PFSK-1 (cell line): Measurements from ENCODE around the gene SEMA4D.

Experiments used
- FOXP2 ChIP-seq: optimal IDR thresholded peaks from 2 replicates; pipeline ENCODE3; 2011; ENCODE audit warnings: borderline replicate concordance, control low read depth, inconsistent platforms; ENCODE audit not compliant: insufficient read depth; ENCODE audit errors: extremely low read length, extremely low read depth
- POLR2AphosphoS5 ChIP-seq: IDR thresholded peaks from 2 replicates; pipeline ENCODE4 v1.6.1; 2012; ENCODE audit warnings: low read depth, mild to moderate bottlenecking, control low read depth, low read length, moderate library complexity
- REST ChIP-seq, 2 experiments: IDR thresholded peaks; 2 replicates each; pipeline versions ENCODE4 v1.6.1 to v1.8.0; 2011 to 2012; ENCODE audit warnings: low read depth in 2 of 2, low read length in 2 of 2, control low read depth in 1 of 2, inconsistent platforms in 1 of 2, mild to moderate bottlenecking in 1 of 2, moderate library complexity in 1 of 2; ENCODE audit not compliant: insufficient read depth in 1 of 2
- SIN3A ChIP-seq: IDR thresholded peaks from 2 replicates; pipeline ENCODE4 v1.6.1; 2012; ENCODE audit warnings: mild to moderate bottlenecking, low read length, moderate library complexity, borderline replicate concordance; ENCODE audit not compliant: insufficient read depth
- TAF1 ChIP-seq: IDR thresholded peaks from 2 replicates; pipeline ENCODE4 v1.6.1; 2012; ENCODE audit warnings: low read length, control low read depth, borderline replicate concordance; ENCODE audit not compliant: insufficient read depth

Gene SEMA4D

GRCh38 chr9:89457376-89457855 lies 40.5 kb downstream of the SEMA4D start:
- TF ChIP-seq TAF1: no peak
- TF ChIP-seq FOXP2: no peak
- TF ChIP-seq POLR2AphosphoS5: no peak
- no peak for TF ChIP-seq SIN3A
- TF ChIP-seq REST (IDR thresholded peaks at IDR 0.05; ENCODE audit: insufficient read depth in 1 of 2, low read depth in 2 of 2, low read length in 2 of 2): no peak

- TF ChIP-seq FOXP2: no peak
These were observed 42.5 kb downstream of the SEMA4D start for GRCh38 chr9:89455356-89455824.

GRCh38 chr9:89454498-89455355 lies 43.2 kb downstream of the SEMA4D start:
- TF ChIP-seq FOXP2 (no peak), REST (IDR thresholded peaks at IDR 0.05; ENCODE audit: insufficient read depth in 1 of 2, low read depth in 2 of 2, low read length in 2 of 2) (no peak), SIN3A (no peak), TAF1 (no peak), POLR2AphosphoS5 (no peak)

- no peak for TF ChIP-seq REST (IDR thresholded peaks at IDR 0.05; ENCODE audit: insufficient read depth in 1 of 2, low read depth in 2 of 2, low read length in 2 of 2)
- TF ChIP-seq TAF1: no peak
- no peak for TF ChIP-seq POLR2AphosphoS5
- TF ChIP-seq SIN3A: no peak
- no peak for TF ChIP-seq FOXP2
These were observed 44.5 kb downstream of the SEMA4D start for GRCh38 chr9:89453452-89453851.

- TF ChIP-seq FOXP2 (no peak), SIN3A (no peak), REST (IDR thresholded peaks at IDR 0.05; ENCODE audit: insufficient read depth in 1 of 2, low read depth in 2 of 2, low read length in 2 of 2) (no peak), TAF1 (no peak), POLR2AphosphoS5 (no peak)
These were observed 45.4 kb downstream of the SEMA4D start for GRCh38 chr9:89452561-89452960.
